Stimulated activated CD8-positive, alpha-beta memory T cell treated with anti-CD3 and anti-CD28 coated beads, Interleukin-12 subunit alpha, Interleukin-12 subunit beta, amount 100 ng/mL, for 1 hour (primary cell): ENCODE data around the gene CRISPLD2.

Experiments used
- DNase-seq: peaks from one replicate; pipeline ENCODE4 v3.0.0-alpha.2; 2020; ENCODE audit warnings: low read depth

CRISPLD2 gene, protein sequence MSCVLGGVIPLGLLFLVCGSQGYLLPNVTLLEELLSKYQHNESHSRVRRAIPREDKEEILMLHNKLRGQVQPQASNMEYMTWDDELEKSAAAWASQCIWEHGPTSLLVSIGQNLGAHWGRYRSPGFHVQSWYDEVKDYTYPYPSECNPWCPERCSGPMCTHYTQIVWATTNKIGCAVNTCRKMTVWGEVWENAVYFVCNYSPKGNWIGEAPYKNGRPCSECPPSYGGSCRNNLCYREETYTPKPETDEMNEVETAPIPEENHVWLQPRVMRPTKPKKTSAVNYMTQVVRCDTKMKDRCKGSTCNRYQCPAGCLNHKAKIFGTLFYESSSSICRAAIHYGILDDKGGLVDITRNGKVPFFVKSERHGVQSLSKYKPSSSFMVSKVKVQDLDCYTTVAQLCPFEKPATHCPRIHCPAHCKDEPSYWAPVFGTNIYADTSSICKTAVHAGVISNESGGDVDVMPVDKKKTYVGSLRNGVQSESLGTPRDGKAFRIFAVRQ

DNA sequence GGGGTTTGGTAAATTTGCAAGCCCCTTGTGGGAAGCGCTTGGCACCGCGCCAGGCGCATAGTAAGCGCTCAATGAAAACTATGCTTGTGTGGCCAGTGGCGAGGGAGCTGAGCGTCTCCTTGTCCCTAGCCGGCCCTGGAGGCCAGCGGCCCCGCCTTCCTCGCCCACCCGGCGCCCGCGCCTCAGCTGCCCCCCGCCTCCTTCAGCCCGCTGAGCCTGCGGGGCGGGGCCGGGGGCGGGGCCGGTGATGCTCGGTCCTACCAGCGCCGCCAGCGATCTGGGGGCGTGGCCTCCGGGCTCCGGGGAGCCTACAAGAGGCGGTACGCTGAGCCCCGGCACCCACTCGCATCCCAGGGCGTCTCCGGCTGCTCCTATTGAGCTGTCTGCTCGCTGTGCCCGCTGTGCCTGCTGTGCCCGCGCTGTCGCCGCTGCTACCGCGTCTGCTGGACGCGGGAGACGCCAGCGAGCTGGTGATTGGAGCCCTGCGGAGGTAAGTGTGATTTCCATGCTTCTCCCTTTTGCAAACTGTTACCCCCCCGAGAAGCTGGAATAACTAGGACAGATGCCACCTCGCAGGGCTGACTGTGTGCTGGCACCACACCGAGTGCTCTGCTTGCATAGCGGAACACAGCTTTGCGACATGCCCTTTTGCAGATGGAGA is at the start of gene CRISPLD2:
Gene CRISPLD2, plus strand, starts transcription at position 342 of the 661 bp plus-strand sequence. CDS start 18,511 bp downstream, outside the sequence.
- DNase-seq, result peak; percentile 64

DNA sequence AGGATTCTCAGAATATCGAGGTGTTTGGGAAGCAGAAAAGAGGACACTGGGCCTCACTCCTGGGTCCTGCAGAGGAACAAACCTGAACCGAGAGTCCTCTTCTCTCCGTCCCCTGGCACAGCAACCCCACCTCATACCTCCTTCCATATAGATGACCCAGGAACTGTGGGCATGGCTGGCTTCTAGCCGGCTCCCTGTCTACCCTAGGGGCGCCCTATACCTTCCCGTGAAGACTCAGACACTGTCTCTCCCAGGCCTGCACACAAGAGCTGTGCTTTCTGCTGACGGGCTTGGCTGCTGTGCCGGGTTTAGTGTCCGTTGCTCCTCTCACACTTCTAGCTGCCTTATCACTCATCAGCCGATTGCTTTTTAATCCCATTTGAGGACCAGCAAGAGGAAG is 46.5 kb upstream of the CRISPLD2 start:
- DNase-seq, result no peak

DNA sequence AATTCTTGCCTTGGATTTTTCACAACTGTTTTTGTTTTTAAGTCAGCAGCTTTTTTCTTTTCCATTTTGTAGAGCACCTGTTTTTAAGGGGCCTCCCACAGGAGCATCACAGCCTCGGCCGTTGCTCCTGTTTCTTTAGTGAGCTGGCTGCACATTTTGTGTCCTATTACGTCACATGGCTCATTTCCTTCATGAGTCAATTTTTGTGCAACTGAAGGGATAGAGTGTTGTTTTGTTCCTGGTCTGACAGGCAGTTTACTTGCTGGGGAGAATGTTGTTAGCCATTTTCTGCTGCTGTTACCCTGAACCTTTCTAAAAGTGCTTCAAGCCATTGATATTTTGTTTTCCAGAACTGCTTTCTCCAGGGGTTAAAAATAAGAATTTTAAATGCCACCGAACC is 45.0 kb upstream of the CRISPLD2 start:
- no peak for DNase-seq

DNA sequence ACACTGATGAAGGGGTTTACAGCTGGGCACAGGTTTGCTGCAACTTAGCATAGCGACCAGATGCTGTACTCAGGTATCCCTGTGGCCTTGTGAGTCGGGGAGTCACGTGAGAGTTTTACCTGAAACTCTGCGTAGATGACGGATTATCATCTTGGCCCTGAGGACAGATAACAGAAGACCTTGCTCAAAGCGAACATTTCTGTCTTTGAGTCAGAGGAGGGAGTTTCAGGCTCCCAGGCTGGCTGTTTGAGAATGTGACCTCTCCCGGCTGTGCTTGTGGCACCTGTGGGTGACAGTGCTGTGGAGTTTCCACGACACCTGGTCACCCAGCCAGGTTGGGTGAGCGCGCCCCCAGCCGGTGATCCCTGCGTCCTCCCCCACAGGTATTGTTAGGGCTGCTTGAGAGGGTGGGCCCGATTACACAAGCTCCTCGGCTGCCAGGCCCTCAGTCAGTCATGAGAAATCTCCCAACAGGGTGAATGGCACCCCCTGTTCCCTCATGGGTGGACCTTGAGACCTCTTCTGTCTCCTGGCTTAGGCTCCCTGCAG is 44.4 kb upstream of the CRISPLD2 start:
- DNase-seq, result no peak

DNA sequence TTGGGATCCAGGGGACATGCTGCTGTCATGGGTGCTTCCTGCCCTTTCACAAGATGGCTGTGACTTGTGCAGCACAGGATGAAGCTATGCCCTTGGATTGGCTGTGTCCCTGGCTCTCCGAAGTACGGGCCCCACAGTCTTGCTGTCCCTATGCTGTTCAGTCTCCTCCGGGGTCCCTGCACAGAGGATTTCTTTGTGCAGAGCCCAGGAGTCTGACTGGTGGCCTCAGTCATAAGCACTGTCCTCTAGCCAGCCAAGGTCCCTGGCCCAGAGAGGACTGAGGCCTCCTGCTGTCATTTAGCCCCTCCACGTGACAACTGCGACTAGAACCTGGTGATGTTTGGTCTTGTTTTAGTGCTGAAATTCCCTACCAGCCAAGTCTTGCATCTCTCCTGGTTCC is 42.4 kb upstream of the CRISPLD2 start:
- no peak for DNase-seq

DNA sequence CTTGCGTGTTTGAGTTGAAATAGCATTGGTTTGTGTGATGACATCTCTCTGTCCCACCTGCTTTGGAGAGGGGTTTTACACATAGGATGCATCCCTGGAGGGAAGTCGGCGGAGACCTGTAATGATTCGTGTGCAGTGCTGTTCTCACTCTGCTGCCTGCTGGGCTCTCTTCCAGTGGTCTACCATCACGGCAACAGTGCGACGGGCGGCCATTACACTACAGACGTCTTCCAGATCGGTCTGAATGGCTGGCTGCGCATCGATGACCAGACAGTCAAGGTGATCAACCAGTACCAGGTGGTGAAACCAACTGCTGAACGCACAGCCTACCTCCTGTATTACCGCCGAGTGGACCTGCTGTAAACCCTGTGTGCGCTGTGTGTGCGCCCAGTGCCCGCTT is 41.1 kb upstream of the CRISPLD2 start:
- DNase-seq, result no peak

DNA sequence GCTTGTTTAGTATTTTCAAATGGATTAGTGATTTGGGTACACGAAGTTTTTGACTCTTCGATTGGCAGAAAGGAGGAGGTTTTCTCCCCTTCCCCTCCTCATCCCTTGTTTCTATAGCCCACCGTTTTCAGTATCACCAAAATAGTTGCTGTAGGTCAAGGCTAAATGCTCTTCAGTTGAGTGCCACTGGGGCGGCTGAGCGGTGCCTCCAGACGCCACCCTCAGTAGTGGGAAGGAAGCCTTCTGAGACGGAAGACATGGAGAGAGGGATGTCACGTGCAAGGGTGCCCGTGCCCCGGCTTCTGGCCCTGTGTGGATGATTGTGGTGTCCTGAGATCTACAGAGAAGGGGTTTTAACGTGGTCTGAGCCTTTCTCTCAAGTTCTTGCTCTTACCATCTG is 39.7 kb upstream of the CRISPLD2 start:
- no peak for DNase-seq

DNA sequence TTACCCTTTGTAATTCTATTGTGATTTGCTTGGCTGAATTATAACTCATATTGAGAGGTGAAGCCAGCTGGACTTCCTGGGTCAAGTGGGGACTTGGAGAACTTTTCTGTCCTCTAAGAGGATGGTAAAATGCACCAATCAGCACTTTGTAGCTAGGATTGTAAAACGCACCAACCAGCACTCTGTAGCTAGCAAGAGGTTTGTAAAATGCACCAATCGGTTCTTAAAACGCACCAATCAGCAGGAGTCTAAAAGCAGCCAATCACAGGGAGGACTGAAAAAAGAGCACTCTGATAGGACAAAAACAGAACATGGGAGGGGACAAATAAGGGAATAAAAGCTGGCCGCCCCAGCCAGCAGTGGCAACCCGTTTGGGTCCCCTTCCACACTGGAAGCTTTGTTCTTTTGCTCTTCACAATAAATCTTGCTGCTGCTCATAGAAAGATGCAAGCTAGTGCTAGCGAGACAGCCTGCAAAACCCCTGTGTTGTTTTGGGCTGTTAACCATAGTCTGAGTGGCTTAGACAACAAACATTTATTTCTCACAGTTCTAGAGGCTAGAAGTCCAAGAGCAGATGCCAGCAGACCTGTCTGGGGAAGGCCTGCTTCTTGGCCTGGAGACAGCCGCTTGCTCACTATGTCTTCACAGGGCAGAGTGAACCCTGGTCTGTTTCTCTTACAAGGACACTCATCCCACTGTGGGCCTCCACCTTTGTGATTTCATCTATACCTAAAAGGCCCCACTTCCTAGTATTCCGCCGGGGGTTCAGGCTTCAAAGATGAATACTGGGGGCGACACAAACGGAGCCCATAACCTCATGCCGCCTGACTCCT is 39.0 kb upstream of the CRISPLD2 start:
- no peak for DNase-seq

DNA sequence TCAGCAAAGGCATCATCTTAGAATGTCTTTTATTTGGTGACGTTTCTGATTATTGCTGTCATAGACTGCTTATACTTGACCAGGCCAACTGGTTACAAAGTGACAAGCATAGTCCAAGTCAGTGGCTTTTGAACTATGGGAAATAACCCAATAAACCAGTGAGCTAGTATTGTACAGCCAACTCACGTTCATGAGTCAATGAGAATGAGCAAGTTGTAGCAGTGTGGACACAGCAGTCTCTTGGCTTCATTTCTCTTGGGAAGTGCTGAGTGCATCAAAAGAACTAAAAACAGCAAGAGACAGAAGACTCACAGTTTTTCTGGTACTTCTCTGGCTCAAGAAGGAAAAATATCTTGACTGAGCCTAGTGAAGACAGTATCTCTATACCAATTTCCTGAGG is 36.9 kb upstream of the CRISPLD2 start:
- DNase-seq, result no peak

DNA sequence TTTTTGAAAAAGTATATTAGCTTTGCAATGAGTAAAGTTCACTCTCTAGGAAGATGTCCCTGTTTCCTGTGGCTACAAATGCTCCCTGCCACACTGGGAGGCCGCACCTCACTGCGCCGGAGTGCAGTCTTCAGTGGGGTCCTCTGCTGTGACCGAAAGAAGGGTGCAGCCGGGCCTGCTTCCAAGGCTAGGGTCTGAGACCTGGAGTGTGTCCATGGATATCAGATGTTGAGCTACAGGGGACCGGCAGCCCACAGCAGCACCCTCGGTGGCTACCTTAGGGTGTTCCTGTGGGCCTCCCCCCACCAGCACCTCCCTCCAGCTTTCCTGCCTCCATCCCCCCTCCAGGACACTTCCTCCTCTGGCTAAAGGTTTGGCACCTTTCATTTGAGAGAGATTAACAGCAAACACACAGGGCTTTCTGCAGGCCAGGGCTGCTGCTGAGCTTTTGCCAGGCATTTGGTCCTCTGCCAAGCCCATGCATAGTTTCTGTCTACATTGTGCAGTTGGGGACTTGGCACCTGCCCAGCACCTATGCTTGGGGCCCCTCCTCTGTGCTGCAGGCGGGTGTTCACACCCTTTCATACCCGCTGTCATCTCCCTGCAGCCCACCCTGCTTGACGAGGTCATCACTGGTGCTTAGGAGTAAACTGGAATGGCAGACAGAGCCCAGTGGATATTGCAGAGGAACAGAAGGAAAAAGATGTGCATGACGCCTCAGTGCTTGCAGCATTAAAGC is 33.8 kb upstream of the CRISPLD2 start:
- DNase-seq, result no peak

DNA sequence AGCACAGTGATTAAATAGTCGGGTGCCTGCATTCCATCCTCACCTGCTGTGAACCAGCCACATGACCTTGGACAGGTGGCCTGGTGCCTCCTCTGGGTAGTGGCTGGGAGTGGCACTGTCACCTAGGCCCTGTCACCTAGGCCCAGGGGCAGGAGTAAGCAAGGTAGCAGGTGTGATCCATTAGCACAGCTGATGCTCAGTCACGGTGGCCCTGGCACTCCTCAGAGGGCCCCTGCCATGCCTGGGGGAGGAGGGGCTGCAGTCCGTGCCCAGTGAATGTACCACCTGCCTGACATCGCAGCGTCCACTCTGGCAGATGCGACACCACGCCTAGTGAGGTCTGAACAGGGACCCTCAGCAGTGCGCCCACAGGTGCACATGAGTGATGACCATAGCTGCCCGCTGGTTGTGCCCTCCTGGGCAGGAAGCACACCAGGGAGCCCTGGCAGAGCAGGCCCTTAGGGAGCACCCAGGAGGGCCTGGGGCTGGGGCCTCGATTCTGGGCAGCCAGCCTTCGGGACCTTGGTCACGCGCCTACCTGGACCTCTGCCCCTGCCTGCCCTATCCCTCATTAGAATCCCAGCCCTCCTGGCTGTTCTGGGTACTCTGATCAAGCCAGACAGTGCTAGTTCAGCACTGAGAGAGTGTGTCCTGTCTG is 33.1 kb upstream of the CRISPLD2 start:
- DNase-seq, result no peak

DNA sequence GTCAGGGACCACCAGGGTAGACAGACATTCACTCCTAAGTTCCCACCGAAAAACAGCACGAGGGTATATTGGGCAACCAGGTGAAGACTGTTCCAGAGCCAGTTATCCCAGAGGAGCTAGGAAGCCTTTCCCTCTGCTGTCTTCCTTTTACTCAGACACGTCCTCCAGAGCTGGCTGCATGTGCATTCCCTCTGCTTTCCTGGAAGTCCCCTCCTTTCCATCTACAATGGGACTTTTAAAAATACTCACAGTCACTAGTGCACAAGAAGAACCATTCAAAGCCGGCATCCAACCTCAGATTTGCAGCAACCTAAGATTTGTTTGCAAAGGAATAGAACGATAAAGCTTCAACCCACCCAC is 32.5 kb upstream of the CRISPLD2 start:
- DNase-seq, result no peak

DNA sequence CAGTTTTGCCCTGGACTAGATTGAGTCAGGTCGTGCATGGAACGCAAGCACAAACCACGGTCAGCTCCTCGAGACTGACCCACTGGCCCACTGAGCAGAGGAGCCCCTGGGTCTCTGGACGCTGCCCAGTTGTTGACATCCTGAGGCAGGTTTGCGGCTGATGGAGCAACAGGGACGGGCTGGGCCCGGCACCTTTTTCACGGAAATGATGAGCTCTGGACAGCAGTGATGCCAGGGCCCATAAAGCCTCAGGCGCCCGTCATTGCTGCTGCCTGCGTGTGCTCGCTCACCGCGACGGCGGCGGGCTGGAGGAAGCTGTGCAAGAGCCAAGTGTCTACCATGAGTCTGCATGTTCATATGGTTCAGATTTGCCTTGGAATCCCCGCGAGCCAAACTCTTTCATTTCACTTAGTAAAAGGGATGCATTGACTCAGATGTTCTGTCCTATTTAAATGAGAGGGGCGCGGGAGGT is 30.8 kb upstream of the CRISPLD2 start:
- no peak for DNase-seq

DNA sequence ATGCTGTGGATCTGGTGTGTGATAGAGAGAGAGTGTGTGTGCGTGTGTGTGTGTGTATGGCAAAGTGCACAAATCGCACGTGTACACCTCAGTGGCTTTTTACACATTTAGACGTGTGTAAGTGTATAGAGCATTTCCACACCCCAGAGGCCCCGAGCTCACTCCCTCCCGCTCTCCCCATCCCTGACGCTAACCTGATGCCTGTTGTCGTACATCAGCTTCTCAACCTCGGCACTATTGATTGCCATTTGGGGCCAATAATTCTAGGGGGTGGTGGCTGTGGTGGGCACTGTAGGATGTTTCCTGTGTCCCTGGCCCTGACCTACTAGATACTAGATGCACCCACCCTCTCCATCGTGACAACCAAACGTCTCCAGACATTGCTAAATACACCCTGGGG is 30.4 kb upstream of the CRISPLD2 start:
- no peak for DNase-seq

DNA sequence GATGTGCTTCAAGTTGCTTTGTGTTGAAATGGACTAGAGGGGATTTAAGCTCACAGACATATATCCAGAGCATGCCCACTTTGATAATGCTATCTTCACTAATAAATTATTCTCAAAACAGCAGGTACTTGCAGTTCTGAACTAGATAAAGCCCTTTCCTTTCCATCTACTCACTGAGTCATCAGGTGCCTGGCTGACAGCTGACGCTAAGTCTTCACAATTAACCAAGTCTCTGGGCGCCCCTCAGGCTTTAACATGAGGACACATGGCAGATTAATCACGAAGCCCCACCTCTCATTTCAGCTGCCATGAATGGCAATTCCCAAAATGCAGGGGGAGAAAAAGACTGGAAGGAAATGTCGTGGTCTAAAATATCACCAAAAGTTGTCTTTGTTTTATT is 29.5 kb upstream of the CRISPLD2 start:
- no peak for DNase-seq

DNA sequence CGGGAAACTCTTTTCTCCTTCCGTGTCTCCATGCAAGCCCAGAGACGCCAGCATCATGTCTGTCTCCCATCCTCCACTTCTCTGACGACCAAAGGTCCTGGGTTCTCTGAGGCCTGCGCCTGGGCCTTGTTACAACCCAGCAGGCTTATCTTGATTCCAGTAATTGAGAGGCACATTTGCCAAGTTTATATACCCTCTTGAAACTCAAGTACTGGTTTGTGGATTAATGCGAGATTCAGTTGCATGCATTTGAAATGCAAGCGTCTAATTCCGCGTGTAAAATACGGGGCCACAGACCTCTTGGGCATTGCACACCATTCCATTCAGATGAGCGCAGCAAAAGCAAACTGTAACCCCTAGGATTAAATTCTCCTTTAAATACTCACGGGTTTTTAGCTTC is 28.7 kb upstream of the CRISPLD2 start:
- DNase-seq, result no peak

DNA sequence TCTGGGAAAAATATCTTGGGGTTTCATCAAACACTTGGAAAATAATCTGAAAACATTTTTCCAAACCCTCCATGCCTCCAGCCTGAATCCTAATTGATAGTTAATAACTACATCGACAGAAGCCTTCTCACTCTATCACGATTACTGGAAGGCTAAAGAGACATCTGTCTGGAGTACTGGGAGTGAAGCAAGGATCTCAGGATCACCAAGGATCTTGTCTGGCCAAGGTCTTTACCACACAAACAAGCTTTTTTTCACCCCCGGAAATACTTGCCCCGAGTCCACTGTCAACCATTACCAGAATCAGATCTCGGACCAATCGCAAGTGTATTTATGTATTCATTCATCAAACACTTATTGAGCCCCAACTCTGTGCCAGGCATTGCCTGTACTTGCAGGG is 28.3 kb upstream of the CRISPLD2 start:
- DNase-seq, result no peak

DNA sequence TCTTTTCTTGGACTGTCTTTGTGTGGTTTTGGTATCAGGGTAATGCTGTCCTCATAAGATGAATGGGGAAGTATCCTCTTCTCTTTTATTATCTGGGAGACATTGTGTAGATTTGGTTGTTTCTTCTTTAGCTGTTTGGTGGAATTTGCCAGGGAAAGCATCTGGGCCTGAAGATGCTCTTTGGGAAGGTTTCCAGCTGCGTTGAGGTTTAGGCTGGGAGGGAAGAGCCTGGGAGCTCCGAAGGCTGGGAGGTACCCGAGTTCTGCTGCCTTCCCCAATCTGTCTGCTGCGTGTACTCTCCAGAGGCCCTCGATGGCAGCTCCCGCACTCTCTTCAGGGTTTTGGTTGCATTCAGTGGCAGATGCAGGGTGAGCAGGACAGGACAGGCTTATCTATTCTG is 25.6 kb upstream of the CRISPLD2 start:
- DNase-seq, result no peak

DNA sequence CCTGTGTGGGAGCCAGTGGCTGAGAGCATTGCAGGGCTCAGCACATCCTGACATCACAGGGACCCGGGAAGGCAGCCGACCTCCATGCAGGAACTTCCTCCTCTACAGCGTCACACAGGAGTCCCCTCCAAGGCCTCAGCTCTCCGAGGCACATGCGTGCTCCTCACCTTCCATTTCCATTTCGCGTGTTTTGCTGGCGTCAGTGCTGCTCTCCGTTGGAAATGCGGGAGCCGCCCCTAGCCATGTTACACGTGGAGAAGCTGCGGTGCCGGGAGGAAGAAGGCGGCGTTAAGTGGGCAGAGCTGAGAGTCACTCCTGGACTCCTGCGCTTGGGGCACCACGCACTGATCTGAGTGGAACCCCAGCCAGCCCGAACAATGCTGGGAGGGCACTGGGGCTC is 25.2 kb upstream of the CRISPLD2 start:
- DNase-seq, result no peak

DNA sequence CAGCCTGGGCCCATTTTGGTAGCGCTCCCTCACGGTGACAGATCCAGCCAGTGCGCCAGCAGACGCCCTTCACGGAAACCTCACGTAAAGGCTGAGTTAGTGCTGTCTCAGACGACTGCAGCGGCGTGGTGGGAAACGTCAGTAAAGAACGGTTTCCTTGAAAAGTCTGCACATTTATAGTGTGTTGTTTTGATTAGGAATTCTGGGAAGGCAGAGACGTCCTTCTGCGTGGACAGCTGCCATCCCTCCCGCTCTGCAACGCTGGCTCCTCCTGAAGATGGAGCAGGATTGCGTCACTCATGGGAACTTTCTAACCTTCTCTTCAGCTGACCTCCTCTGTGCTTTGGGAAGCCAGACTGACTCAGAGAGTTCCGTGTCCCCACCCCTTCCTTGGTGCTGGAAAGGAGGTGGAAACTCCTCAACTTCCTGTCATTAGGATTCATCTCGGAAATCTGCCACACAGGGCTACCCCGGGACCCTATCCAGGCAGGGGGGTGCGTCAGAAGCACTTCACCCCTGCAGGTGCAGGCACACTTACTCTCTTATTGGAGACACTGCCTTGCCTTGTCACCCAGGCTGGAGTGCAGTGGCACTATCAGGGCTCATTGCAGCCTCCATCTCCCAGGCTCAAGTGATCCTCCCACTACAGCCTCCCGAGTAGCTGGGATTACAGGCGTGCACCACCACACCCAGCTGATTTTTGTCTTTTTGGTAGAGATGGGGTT is 24.3 kb upstream of the CRISPLD2 start:
- no peak for DNase-seq
